ENCODE data around the gene PHLDB3. TPM values are rescaled to one million over a fixed set of nuclear protein-coding genes. Genes with fewer than 3 reads are reported as not detected.

PHLDB3 gene
- polyA plus RNA-seq, 2 of the 4 experiments (the other 2 are of a cell fraction) = 5.5 to 12.0 TPM

GRCh38 chr19:43545276-43545675 is 40.7 kb upstream of the PHLDB3 start:
- H3K9me3 ChIP-seq = no peaks in the 10 kb centered on the region
- peak in 1 of 2 experiments; percentile 13; a peak in 2 of 6 replicates for ATAC-seq
- DNase-seq (ENCODE audit: low read depth in 1 of 2, low spot score in 1 of 2) = no peak
- ChIA-PET POLR2A (no interaction called here), CTCF (interaction anchor here (0.6 to 15.3 kb wide), 5 partner anchors 10 to 107 kb away, joined by 3 to 167 read pairs (median 3); no protein-coding TSS in a partner anchor)
- TF ChIP-seq HEYL (CRISPR knock-in tag; IDR thresholded peaks at IDR 0.05) = no peak
- TF ChIP-seq HOXA7 (CRISPR knock-in tag; IDR thresholded peaks at IDR 0.05) = no peak
- no peak for TF ChIP-seq ESRRA (IDR thresholded peaks at IDR 0.05; ENCODE audit: borderline replicate concordance, low read length)
- TF ChIP-seq RCOR1 (IDR thresholded peaks at IDR 0.05; ENCODE audit: low read depth, low read length) = no peak
- no peak for TF ChIP-seq MAFK (IDR thresholded peaks at IDR 0.05; ENCODE audit: partially characterized antibody)
- no peak for TF ChIP-seq BHLHE40 (IDR thresholded peaks at IDR 0.05; ENCODE audit: low read depth, low read length)
- TF ChIP-seq BCL3 (IDR thresholded peaks at IDR 0.05) = no peak
- no peak for TF ChIP-seq RFX5 (IDR thresholded peaks at IDR 0.05)
- TF ChIP-seq TP53 (CRISPR knock-in tag; IDR thresholded peaks at IDR 0.05) = no peak
- no peak for TF ChIP-seq KDM5A (IDR thresholded peaks at IDR 0.05)
- no peak for TF ChIP-seq ZNF302 (CRISPR knock-in tag; IDR thresholded peaks at IDR 0.05)
- no peak for TF ChIP-seq MAZ (IDR thresholded peaks at IDR 0.05; ENCODE audit: borderline replicate concordance, low read depth, low read length)
- no peak for TF ChIP-seq REST (IDR thresholded peaks at IDR 0.05)
- TF ChIP-seq NFE2L2 (conservative IDR thresholded peaks at IDR 0.05; ENCODE audit: low read length) = no peak
- no peak for TF ChIP-seq CBX8 (IDR thresholded peaks at IDR 0.05)
- TF ChIP-seq HDAC2 (IDR thresholded peaks at IDR 0.05) = no peak
- no peak for TF ChIP-seq FOSB (CRISPR knock-in tag; IDR thresholded peaks at IDR 0.05)
- H3K4me1 ChIP-seq = no peaks in the 10 kb centered on the region
- no peak overlapping the region for H3K4me2 ChIP-seq
- WGBS (ENCODE audit: missing lambda C conversion rate) = 92% methylated on average over 5 of the region's 5 CpGs
- H3K27ac ChIP-seq = no peak overlapping the region
- no peak for FAIRE-seq
- no peak overlapping the region for H3K4me3 ChIP-seq

- WGBS (ENCODE audit: missing lambda C conversion rate) = 94% methylated on average over 9 of the region's 9 CpGs
These were observed 39.5 kb upstream of the PHLDB3 start for GRCh38 chr19:43544077-43544476.

GRCh38 chr19:43541920-43542650 is 37.5 kb upstream of the PHLDB3 start:
- Histone ChIP-seq H3K4me1 (no peaks in the 10 kb centered on the region), H3K4me2 (no peak overlapping the region), H3K9me3 (no peaks in the 10 kb centered on the region), H3K27ac (no peak overlapping the region), H3K4me3 (no peak overlapping the region)
- ChIA-PET CTCF (interaction anchor here (15.3 kb wide), 1 partner anchor 14 kb away, joined by 167 read pairs; no protein-coding TSS in a partner anchor), POLR2A (no interaction called here)
- WGBS (ENCODE audit: missing lambda C conversion rate) = 84% methylated on average over 5 of the region's 5 CpGs
- TF ChIP-seq PBX3 (IDR thresholded peaks at IDR 0.05) (no peak), CBX8 (IDR thresholded peaks at IDR 0.05) (no peak), MAX (IDR thresholded peaks at IDR 0.05) (no peak), ZFP36 (IDR thresholded peaks at IDR 0.05; ENCODE audit: borderline replicate concordance, partially characterized antibody) (no peak), HEYL (CRISPR knock-in tag; IDR thresholded peaks at IDR 0.05) (no peak), ATOH8 (CRISPR knock-in tag; IDR thresholded peaks at IDR 0.05; ENCODE audit: low read depth) (no peak), ZC3H11A (IDR thresholded peaks at IDR 0.05) (no peak), FOSL2 (IDR thresholded peaks at IDR 0.05) (no peak), FOSL2 (CRISPR knock-in tag; IDR thresholded peaks at IDR 0.05) (no peak), FOSB (CRISPR knock-in tag; IDR thresholded peaks at IDR 0.05) (no peak), KDM5A (IDR thresholded peaks at IDR 0.05) (no peak), JUNB (IDR thresholded peaks at IDR 0.05) (no peak), PHF8 (IDR thresholded peaks at IDR 0.05; ENCODE audit: borderline replicate concordance, low read depth) (no peak), HOXB5 (CRISPR knock-in tag; IDR thresholded peaks at IDR 0.05) (no peak), POLR2A (IDR thresholded peaks at IDR 0.05; ENCODE audit: low read length) (no peak)
- DNase-seq (ENCODE audit: low read depth in 1 of 2, low spot score in 1 of 2) (no peak), ATAC-seq (no peak), FAIRE-seq (no peak)

More at GRCh38 chr19:43544077-43544476, 39.5 kb upstream of the PHLDB3 start:
- ChIA-PET POLR2A (no interaction called here), CTCF (interaction anchor here (0.6 to 15.3 kb wide), 5 partner anchors 12 to 180 kb away, joined by 3 to 167 read pairs (median 3); no protein-coding TSS in a partner anchor)
- Histone ChIP-seq H3K9me3 (no peaks in the 10 kb centered on the region), H3K4me2 (no peak overlapping the region), H3K27ac (no peak overlapping the region), H3K4me3 (no peak overlapping the region), H3K4me1 (no peaks in the 10 kb centered on the region)
- no peak for FAIRE-seq
- ATAC-seq = no peak
- no peak for DNase-seq (ENCODE audit: low read depth in 1 of 2, low spot score in 1 of 2)
- TF ChIP-seq RAD21 (conservative IDR thresholded peaks at IDR 0.05 in 1 of 2, IDR thresholded peaks at IDR 0.05 in 1 of 2) (no peak), ESRRA (IDR thresholded peaks at IDR 0.05; ENCODE audit: borderline replicate concordance, low read length) (no peak), ZC3H11A (IDR thresholded peaks at IDR 0.05) (no peak), MYC (IDR thresholded peaks at IDR 0.05; ENCODE audit: borderline replicate concordance, low read length) (no peak), HEYL (CRISPR knock-in tag; IDR thresholded peaks at IDR 0.05) (no peak)
